ENCODE measurements around the gene POC5.

DNA sequence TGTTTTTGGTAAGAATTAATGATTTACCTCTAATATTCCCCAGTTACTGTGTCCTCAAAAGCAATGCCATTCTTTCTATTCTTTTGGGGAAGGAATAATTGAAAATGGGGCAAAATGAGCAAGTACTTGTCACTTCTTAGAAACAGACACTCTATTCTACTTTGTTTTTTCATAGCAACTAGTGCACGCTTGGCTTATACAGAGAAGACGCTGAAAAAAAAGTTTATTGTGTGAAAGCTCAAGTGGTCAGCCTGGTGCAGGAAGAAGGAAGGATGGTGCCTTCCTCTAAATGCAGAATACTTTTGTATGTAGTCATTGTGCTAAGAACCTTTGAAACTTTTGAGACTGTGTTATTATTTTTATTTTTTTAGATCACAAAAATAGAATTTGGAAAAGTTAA is 76.4 kb downstream of the POC5 start:
- TF ChIP-seq TARDBP (IDR thresholded peaks at IDR 0.05), result no peak
- no peak for TF ChIP-seq ELF4 (IDR thresholded peaks at IDR 0.05)
- no peak for TF ChIP-seq FOXM1 (IDR thresholded peaks at IDR 0.05; ENCODE audit: borderline replicate concordance)
- TF ChIP-seq SUZ12 (IDR thresholded peaks at IDR 0.05), result no peak
- no peak for TF ChIP-seq BHLHE40 (IDR thresholded peaks at IDR 0.05; ENCODE audit: borderline replicate concordance)
- no peak for TF ChIP-seq NFRKB (IDR thresholded peaks at IDR 0.05)

All from HEK293T (cell line).